ENCODE data around the gene TIMM9.

TIMM9 gene

GRCh38 chr14:58464652-58465051 is 37.3 kb upstream of the TIMM9 start:
- H3K4me3 ChIP-seq (replicated peaks; ENCODE audit: low read depth, low read length) = no peak overlapping the region
- TF ChIP-seq, protein P1, sequence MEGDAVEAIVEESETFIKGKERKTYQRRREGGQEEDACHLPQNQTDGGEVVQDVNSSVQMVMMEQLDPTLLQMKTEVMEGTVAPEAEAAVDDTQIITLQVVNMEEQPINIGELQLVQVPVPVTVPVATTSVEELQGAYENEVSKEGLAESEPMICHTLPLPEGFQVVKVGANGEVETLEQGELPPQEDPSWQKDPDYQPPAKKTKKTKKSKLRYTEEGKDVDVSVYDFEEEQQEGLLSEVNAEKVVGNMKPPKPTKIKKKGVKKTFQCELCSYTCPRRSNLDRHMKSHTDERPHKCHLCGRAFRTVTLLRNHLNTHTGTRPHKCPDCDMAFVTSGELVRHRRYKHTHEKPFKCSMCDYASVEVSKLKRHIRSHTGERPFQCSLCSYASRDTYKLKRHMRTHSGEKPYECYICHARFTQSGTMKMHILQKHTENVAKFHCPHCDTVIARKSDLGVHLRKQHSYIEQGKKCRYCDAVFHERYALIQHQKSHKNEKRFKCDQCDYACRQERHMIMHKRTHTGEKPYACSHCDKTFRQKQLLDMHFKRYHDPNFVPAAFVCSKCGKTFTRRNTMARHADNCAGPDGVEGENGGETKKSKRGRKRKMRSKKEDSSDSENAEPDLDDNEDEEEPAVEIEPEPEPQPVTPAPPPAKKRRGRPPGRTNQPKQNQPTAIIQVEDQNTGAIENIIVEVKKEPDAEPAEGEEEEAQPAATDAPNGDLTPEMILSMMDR (IDR thresholded peaks at IDR 0.05; ENCODE audit: low read depth, low read length, missing control alignments) = no peak
- DNase-seq (ENCODE audit: extremely low read depth, low read depth) = no peak

GRCh38 chr14:58463147-58463546 is 35.8 kb upstream of the TIMM9 start:
- TF ChIP-seq, protein P1 (IDR thresholded peaks at IDR 0.05; ENCODE audit: low read depth, low read length, missing control alignments) = no peak
- no peak overlapping the region for H3K4me3 ChIP-seq (replicated peaks; ENCODE audit: low read depth, low read length)
- DNase-seq (ENCODE audit: extremely low read depth, low read depth) = no peak

DNA sequence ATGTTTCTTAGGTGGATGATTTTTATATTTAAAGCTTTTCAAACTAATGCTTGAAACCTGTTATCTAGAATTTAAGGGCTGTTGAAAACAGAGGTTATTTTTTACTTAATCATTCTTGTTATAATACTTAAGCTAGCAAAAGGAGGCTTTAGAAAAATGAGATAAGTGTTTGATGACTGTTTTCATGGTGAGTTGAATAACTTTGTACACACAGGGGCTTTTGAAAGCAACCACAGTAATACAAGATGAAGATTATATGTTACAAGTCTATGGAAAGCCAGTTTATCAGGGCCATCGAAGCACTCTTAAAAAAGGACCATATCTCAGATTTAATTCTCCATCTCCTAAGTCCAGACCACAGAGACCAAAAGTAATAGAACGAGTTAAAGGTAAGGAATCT is 33.4 kb upstream of the TIMM9 start:
- TF ChIP-seq, protein P1 (IDR thresholded peaks at IDR 0.05; ENCODE audit: low read depth, low read length, missing control alignments) = no peak
- no peak for DNase-seq (ENCODE audit: extremely low read depth, low read depth)
- H3K4me3 ChIP-seq (replicated peaks; ENCODE audit: low read depth, low read length) = no peak overlapping the region

DNA sequence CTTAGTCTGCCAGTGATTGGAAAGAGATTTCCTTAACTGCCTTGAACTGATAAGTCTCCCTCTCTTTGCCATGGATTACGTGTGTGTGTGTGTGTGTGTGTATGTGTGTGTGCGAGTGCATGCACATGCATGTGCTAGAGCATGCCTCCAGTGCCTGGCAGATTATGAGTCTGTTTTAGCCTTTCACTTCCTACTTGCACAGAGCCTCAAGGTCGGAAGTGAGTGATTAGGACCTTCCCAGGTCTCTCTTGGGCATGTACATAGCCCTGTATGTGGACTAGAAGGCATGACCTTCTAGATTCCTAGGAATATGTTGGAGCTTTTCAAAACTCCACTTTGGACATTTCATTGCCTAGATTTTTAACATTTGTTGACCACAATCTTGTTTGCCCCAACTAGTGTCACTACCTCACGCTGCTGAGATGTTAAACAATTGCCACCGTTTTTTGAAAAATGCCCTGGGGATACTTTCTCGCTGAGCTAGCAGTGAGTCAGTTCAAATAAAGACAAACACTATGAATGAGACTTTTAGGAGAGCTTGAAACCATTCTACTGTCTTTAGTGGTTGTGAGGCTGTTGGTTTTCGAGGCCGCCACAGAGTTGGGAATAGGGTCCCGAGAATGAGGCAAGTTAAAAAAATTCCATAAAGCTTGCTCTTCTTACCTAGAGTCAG is 28.4 kb upstream of the TIMM9 start:
- no peak overlapping the region for H3K4me3 ChIP-seq (replicated peaks; ENCODE audit: low read depth, low read length)
- DNase-seq (ENCODE audit: extremely low read depth, low read depth) = no peak
- TF ChIP-seq, protein P1 (IDR thresholded peaks at IDR 0.05; ENCODE audit: low read depth, low read length, missing control alignments) = no peak

GRCh38 chr14:58444627-58445026 is 17.3 kb upstream of the TIMM9 start:
- no peak overlapping the region for H3K4me3 ChIP-seq (replicated peaks; ENCODE audit: low read depth, low read length)
- DNase-seq (ENCODE audit: extremely low read depth, low read depth) = no peak
- TF ChIP-seq, protein P1 (IDR thresholded peaks at IDR 0.05; ENCODE audit: low read depth, low read length, missing control alignments) = no peak

- TF ChIP-seq, protein P1 (IDR thresholded peaks at IDR 0.05; ENCODE audit: low read depth, low read length, missing control alignments) = no peak
- DNase-seq (ENCODE audit: extremely low read depth, low read depth) = no peak
- H3K4me3 ChIP-seq (replicated peaks; ENCODE audit: low read depth, low read length) = no peak overlapping the region
Observed at GRCh38 chr14:58439476-58439875, 12.1 kb upstream of the TIMM9 start.

DNA sequence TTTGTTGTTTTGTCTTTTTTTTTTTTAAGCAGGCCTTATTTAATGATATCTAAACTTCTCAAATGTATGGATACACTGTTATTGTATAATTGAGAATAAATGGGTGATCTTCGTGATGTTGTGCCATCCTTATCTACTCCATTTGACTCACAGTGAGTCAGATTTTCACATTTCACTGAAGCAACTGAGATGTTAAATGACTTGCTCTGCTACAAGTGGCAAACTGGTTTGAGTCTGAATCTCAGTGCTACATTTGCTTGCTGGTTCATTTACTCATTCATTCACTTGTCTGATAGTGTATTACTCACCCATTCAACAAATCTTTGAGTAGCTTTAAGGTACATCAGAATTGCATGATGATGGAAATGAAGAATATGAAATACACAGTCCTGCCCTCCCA is 2.8 kb upstream of the TIMM9 start:
- H3K4me3 ChIP-seq (replicated peaks; ENCODE audit: low read depth, low read length) = no peak overlapping the region; the same call in 1 of the 2 replicates
- TF ChIP-seq, protein P1 (IDR thresholded peaks at IDR 0.05; ENCODE audit: low read depth, low read length, missing control alignments) = no peak
- DNase-seq (ENCODE audit: extremely low read depth, low read depth) = no peak
